ENCODE measurements around the gene SAMD11.
"Not testable (repeated sequence)": the region's sequence is repeated elsewhere in the genome, so short reads cannot be mapped to it uniquely, and the experiment has no call there.

- TF ChIP-seq CTCF, POLR2A (IDR thresholded peaks at IDR 0.05): not testable (repeated sequence)
These were observed 43.2 kb upstream of the SAMD11 start for GRCh38 chr1:880511-880910.
